ENCODE results near the gene KCNK16.
"Not testable (repeated sequence)": the region's sequence is repeated elsewhere in the genome, so short reads cannot be mapped to it uniquely, and the experiment has no call there.

The KCNK16 gene

DNA sequence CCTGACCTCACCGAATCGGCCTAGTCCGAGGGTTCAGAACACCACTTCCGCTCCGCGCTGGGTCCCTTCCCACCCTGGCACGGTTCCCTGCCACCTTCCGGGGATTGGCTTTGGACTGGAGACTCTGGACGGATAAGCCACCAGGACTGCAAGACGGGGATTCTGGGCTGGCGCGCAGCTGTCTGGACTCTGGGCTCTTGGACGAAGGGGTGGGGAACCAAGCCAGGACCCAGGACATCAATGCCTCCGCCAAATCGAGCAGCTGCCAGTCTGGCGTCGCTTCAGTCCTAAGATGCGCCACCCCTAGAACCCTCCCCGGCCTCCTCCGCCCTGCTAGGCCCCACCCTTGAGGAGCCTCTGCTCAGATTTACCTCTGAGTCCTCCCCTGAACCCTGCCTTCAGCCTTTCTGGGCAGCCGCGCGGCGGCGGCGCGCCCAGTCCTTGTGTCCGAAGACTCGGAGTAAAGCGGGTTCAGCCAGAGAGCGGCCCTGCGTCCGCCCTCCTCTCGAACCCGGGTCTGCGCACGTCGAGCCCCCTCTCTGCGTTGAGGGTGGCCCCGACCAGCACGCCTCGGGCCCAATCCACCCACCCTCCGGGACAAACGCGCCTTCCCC, 9.5 kb downstream of the KCNK16 start:
- in situ Hi-C loops (cut with HindIII; ENCODE audit: low sequenced_read_pairs), result no loop called here

DNA sequence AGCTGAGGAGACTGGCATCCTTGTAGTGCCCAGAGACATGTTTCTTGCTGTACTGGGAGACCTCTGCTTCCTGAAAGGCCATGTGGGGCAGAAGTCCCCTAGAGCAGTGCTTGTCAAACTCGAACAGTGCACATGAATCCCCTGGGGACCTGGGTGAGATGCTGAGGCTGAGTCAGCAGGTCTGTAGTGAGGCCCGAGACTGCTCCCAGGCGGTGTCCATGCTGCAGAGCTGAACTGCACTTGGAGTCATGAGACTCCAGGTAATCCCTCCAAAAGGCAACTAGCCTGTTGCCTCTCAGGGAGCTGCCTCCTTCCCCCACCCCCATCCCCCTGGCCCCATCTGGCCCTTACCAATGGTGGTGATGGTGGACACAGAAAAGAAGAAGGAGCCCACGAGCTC, 12.0 kb downstream of the KCNK16 start:
- in situ Hi-C loops (cut with HindIII; ENCODE audit: low sequenced_read_pairs), result no loop called here

DNA sequence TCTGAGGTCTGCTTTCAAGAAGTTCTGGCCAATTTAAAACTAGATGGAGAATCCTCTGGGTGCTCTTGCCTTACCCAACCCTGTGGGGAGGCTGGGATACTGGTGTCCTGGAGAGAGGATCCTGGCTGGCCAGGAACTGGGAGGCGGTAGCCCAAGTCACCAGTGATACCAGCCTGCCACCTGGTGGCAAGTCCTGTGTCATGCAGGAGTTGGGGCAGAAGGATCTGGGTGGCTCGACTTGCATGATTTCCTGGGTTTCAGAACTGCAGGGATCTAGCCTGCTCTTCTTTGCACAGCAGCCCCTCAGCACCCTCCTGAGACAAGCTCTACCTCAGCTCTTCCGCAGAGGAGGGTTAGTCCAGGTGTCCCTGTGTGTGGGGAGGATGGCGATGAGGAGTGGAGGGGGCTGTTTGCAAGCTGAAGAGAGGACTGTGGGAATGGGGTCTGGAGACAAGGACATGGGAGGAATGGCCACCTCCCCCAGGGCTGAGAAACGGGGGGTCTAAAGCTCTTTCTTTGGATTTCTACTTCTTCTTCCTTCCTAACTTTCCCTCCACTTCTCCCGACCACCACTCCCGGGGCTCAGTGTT, 12.5 kb downstream of the KCNK16 start:
- in situ Hi-C loops (cut with HindIII; ENCODE audit: low sequenced_read_pairs), result no loop called here

DNA sequence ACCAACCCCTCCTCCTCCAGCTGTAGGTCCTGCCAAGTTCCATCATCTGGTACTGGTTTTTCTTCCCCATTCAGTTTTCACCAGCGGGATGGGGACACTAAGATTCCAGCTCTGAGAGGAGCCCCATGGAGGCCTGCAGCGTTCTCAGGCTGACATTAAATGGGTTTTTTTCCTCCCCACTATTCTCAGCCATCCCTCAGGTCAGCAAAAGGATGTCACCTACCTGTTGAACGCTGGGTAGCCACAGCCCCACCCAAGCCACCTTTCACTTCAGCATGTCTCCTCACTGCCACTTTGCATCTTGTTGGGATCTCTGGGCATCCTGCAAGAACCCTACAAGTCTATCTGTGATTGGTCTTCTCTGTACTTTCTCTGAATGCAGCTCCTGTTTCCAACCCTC, 15.0 kb downstream of the KCNK16 start:
- in situ Hi-C loops (cut with HindIII; ENCODE audit: low sequenced_read_pairs), result no loop called here

DNA sequence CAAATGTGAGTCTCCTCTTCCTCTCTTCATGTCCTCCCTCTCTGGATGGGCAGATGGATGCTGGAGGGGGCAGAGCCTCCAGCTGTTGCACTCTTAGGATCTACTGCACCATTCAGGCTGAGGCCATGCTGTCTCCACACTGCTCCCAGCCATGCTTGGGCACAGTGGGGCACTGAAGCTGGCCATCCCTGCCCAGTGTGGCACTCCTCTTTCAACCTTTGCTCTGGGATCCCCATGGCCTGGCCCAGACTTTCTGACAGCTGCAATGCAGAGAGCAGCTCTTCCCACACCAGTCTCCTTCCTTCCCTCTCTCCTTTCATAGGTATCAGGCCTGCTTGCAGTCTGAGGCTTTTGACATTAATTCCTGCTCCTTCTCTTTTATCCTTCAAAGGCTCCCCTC, 17.6 kb downstream of the KCNK16 start:
- in situ Hi-C loops (cut with HindIII; ENCODE audit: low sequenced_read_pairs), result no loop called here

- in situ Hi-C loops (cut with HindIII; ENCODE audit: low sequenced_read_pairs), result no loop called here
Measured at GRCh38 chr6:39303425-39304153, 18.9 kb downstream of the KCNK16 start.

DNA sequence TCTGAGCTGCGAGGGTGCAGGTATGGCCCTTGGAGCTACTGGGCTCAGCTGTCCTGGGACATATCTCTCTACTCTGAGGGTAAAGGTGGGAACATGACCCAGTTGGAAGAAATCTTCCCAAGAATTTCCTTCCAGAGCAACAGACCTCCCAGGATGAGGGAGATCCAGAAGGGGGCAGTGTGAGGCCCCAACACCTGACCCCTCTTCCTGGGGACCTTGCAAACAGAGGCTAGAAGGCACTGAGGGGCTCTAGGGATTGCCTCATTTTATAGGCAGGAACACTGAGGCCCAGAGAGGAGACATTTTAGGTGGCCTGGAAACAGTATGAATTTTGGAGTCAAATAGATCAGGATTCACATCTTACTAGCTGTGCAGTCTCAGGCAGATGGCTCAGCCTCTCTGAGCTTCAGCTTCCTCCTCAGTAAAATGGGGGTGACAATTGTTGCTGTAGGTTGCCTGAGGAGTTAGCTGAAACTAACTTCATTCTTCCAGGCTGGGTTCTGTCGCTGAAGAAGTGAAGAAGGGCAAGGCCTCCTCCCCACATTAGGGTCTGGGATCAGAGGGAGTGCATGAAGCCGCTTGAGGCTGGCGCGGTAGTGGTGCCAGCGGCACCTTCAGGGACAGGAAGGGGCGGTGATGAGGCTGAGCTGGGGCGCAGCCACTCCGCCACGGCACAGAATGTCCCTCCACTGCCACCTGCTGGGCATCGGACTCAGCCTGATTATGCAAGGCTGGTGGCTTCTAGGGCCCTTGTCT, 19.7 kb downstream of the KCNK16 start:
- in situ Hi-C loops (cut with HindIII; ENCODE audit: low sequenced_read_pairs), result no loop called here

DNA sequence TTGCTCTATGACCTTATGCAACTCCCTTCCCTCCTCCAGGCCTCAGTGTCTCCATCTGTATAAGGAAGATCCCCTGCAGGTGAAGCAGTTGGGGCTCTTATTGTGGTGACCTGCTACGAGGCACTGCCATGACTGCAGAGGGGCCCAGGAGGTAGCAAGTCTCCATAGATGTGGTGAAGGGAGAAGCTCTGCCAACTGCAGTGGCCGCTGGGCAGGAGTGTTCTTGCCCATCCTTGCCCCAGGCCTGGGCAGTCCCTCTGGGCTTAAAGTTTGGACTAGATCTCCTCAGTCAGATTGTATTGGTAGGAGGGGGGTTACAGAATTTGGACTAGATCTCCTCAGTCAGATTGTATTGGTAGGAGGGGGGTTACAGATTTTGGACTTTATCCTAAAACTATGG, 20.5 kb downstream of the KCNK16 start:
- in situ Hi-C loops (cut with HindIII; ENCODE audit: low sequenced_read_pairs), result no loop called here

DNA sequence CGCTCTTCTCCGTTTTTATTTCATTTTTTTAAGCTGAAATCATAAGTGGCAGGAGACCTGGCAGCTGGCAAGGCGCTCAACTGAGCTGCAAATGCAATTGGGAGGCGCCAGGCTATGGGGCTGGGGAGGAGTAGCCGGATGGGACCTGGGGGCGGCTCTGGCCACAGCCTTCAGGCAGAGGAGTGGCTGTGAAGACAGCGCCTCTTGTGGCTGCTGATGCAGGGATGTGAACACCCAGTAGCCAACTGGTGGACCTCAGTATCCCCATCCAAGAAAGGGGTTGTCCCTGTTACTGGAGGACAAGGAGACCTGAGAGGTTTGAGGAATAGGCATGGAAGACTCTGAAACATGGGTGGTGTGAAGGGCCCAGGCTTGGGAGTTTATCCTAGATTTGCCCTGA, 20.9 kb downstream of the KCNK16 start:
- in situ Hi-C loops (cut with HindIII; ENCODE audit: low sequenced_read_pairs), result no loop called here

- in situ Hi-C loops (cut with HindIII; ENCODE audit: low sequenced_read_pairs), result no loop called here
Measured at GRCh38 chr6:39300739-39301138, 21.8 kb downstream of the KCNK16 start.

DNA sequence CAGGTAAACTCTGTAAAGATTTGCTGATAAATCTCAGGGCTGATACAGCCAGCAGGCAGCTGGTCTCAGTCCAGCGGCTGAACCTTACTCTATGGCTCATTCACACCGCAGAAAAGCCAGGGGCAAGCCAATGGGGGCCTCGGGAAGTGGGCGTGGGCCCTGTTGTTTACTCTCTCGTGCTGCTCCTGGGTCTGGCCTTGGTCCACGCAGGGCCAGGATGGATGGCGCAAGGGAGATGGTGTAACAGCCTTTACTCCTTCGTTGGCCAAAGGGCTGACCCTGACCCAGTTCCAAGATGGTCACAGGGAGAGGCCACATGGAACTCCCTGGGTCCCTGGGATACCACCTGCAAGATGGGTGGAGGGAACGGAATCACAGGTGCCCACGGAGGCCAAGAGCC, 24.4 kb downstream of the KCNK16 start:
- in situ Hi-C loops (cut with HindIII; ENCODE audit: low sequenced_read_pairs), result no loop called here

DNA sequence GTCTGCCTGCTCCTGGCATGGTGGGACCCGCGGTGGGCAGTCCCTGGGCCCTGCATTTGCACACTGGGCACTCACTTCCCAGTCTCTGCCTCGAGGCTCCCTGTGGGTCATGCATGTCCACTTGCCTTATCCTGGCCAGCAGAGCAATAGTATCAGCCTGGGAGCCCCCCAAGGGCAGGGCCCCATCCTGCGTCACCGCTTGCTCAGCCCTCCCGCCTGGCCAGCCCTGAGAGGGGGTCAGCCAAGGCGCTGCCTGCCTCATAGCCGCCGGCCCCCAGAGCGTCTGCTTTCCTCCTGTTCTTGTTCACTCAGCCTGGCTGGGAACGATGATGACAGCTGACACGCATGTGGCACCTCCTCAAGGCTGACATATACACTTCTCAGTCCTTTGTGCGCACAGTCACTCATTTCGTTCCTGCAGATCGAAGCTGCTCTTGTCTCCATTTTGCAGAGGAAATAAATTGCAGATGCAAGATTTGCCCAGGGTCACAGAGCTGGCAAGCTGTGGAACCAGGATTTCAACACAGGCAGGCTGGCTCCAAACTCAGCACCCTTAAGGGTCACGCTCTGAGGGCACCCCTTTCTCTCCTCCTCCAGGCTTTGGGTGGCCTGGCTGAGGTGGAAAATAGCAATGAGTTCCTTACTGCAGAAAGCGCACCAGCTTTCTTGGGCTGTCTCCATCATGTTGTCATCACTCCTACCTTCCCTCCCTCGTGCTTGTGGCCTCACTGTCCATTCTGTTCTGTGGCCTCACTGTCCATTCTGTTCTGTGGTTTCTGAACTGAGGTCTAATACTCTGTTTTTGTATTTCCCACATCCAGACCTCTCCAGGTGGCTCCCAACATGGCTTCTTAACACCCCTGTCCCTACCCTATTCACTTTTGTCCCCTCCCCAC, 25.5 kb downstream of the KCNK16 start:
- in situ Hi-C loops (cut with HindIII; ENCODE audit: low sequenced_read_pairs), result no loop called here

- in situ Hi-C loops (cut with HindIII; ENCODE audit: low sequenced_read_pairs), result no loop called here
Measured at GRCh38 chr6:39295611-39296011, 26.9 kb downstream of the KCNK16 start.

- in situ Hi-C loops (cut with HindIII; ENCODE audit: low sequenced_read_pairs), result no loop called here
Measured at GRCh38 chr6:39294899-39295298, 27.6 kb downstream of the KCNK16 start.

DNA sequence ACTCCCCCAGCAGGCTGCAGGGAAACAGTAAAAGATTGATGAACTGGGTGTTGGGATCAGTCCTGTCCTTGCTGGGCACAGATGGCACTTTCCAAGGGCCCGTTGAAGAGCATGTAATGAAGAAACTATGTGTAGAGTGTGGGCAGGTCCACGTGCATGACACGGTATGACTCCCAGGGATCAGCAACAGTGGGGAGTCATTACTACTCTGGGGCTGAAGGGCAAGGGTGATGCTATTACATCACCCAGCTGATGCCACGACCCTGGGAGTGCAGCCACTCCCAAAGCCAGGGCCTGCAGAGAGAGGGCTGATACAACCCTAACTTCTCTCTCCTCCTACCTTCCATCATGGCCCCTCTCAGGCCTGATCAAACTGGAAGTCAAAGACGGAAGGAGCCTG, 28.4 kb downstream of the KCNK16 start:
- in situ Hi-C loops (cut with HindIII; ENCODE audit: low sequenced_read_pairs), result no loop called here

- in situ Hi-C loops (cut with HindIII; ENCODE audit: low sequenced_read_pairs), result no loop called here
Measured at GRCh38 chr6:39292637-39293036, 29.9 kb downstream of the KCNK16 start.

GRCh38 chr6:39289490-39289889, 33.0 kb downstream of the KCNK16 start:
- in situ Hi-C loops (cut with HindIII; ENCODE audit: low sequenced_read_pairs), result no loop called here

DNA sequence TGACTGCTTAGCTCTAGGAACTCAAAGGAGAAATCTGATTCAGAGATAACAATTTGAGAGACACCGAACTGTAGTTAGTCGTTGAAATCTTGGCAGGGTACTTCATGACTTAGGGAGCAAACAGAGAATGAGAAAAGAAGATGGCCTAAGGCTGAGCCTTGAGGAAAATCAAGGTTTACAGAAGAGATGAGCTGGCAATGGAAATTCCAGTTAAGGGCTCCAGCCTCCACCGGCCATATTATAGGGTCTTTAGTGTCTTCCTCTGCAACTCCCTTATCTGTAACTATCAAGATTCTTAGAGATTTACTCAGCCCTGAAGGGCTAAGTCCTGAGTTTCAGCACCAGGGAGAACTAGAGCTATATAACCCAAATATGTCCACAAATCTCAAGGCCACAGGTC, 34.9 kb downstream of the KCNK16 start:
- in situ Hi-C loops (cut with HindIII; ENCODE audit: low sequenced_read_pairs), result no loop called here

GRCh38 chr6:39286596-39286995, 35.9 kb downstream of the KCNK16 start:
- in situ Hi-C loops (cut with HindIII; ENCODE audit: low sequenced_read_pairs), result not testable (repeated sequence)

GRCh38 chr6:39282774-39283173, 39.7 kb downstream of the KCNK16 start:
- in situ Hi-C loops (cut with HindIII; ENCODE audit: low sequenced_read_pairs), result loop anchor here (5.0 kb wide), 1 partner anchor 100 kb away; no protein-coding TSS in a partner anchor

Data from DLD1 (cell line).